Measurements from ENCODE around the gene SPDL1. TPM values are rescaled to one million over a fixed set of nuclear protein-coding genes. Genes with fewer than 3 reads are reported as not detected.

SPDL1 gene
- total and polyA plus RNA-seq, 2 of the 8 experiments (the other 6 are each of a cell fraction or from before 2014, with no cell fraction given), result 16.9 to 44.5 TPM

- no peak for DNase-seq (ENCODE audit: low read depth in 1 of 2, low spot score in 2 of 2)
- H4K5ac ChIP-seq (ENCODE audit: insufficient read length, low read depth, low read length), result no peak overlapping the region
- H3K9ac ChIP-seq (replicated peaks in 1 of 4; ENCODE audit: extremely low read depth in 1 of 4, low read depth in 3 of 4, low read length in 3 of 4), result no peak overlapping the region
- H2AK5ac ChIP-seq (ENCODE audit: low read depth, low read length), result no peak overlapping the region
- no peak overlapping the region for H4K91ac ChIP-seq (replicated peaks; ENCODE audit: insufficient read length, low read length)
- H4K20me1 ChIP-seq (replicated peaks in 1 of 2; ENCODE audit: control insufficient read depth in 1 of 2, insufficient read depth in 2 of 2, low read length in 2 of 2), result no peaks in the 10 kb centered on the region
- H3K9me3 ChIP-seq (ENCODE audit: insufficient read depth in 2 of 2, low read depth in 1 of 2, low read length in 1 of 2), result no peaks in the 10 kb centered on the region
- H3K14ac ChIP-seq (ENCODE audit: insufficient read length), result no peak overlapping the region
- no peaks in the 10 kb centered on the region for H3K36me3 ChIP-seq (ENCODE audit: control insufficient read depth in 2 of 4, insufficient read depth in 4 of 4, low read length in 3 of 4)
- no peaks in the 10 kb centered on the region for H3K23me2 ChIP-seq (ENCODE audit: low read depth, low read length)
- no peak overlapping the region for H2AFZ ChIP-seq (ENCODE audit: low read length)
- H3K4ac ChIP-seq (replicated peaks; ENCODE audit: insufficient read length, low read depth, low read length), result no peak overlapping the region
- H3K27ac ChIP-seq (ENCODE audit: low read depth, low read length), result no peak overlapping the region
- H3K79me1 ChIP-seq (ENCODE audit: low read depth, low read length), result no peaks in the 10 kb centered on the region
- no peak overlapping the region for H2BK120ac ChIP-seq (replicated peaks; ENCODE audit: low read depth, low read length)
- TF ChIP-seq KDM5A (IDR thresholded peaks at IDR 0.05; ENCODE audit: low read length) (no peak), CREB1 (IDR thresholded peaks at IDR 0.05) (no peak)
- ChIA-PET CTCF (ENCODE audit: partially characterized antibody) (interaction anchor here (0.7 to 1.1 kb wide), 2 partner anchors 22 to 843 kb away, joined by 3 to 8 read pairs; partner anchors contain the start of gene KCNMB1), POLR2A (ENCODE audit: partially characterized antibody) (interaction anchor here (0.6 kb wide), 1 partner anchor 14 kb away, joined by 3 read pairs; no protein-coding TSS in a partner anchor)
- H3K27me3 ChIP-seq (replicated peaks in 1 of 4; ENCODE audit: control insufficient read depth in 3 of 4, extremely low read depth in 1 of 4, insufficient read depth in 3 of 4, low read length in 3 of 4), result no peaks in the 10 kb centered on the region
- WGBS, 2 experiments (ENCODE audit: extremely low coverage in 1 of 2, insufficient coverage in 1 of 2, insufficient read length in 1 of 2, insufficient replicate concordance in 2 of 2, low coverage in 1 of 2, low lambda C conversion rate in 2 of 2, missing lambda C conversion rate in 1 of 2), result 100% methylated on average over 1 of the region's 1 CpG; no CpG with 5 or more reads in 1 of the 2 experiments
- no peak overlapping the region for H2BK20ac ChIP-seq (ENCODE audit: low read length)
- no peak overlapping the region for H3K4me3 ChIP-seq (ENCODE audit: extremely low read depth in 1 of 4, insufficient read depth in 2 of 4, low read depth in 3 of 4, low read length in 4 of 4)
- no peaks in the 10 kb centered on the region for H3K4me1 ChIP-seq (replicated peaks in 1 of 4; ENCODE audit: control insufficient read depth in 3 of 4, insufficient read depth in 4 of 4, low read length in 3 of 4)
- no peak overlapping the region for H3K18ac ChIP-seq (ENCODE audit: extremely low read depth, low read length)
- H2BK15ac ChIP-seq (ENCODE audit: low read length), result no peak overlapping the region
- no peak overlapping the region for H3K4me2 ChIP-seq (ENCODE audit: insufficient read depth in 1 of 2, low read depth in 2 of 2, low read length in 2 of 2)
- H2BK5ac ChIP-seq (ENCODE audit: low read depth, low read length), result no peak overlapping the region
- FAIRE-seq, result no peak
- no peak overlapping the region for H3K23ac ChIP-seq (ENCODE audit: insufficient read length)
- no peak overlapping the region for H3K56ac ChIP-seq (replicated peaks; ENCODE audit: insufficient read length, low read depth, low read length)
- no peak overlapping the region for H4K8ac ChIP-seq (ENCODE audit: extremely low read depth, insufficient read depth, low read length)
- H2BK12ac ChIP-seq (ENCODE audit: low read depth, low read length), result no peak overlapping the region
- no peaks in the 10 kb centered on the region for H3K79me2 ChIP-seq (ENCODE audit: control insufficient read depth in 1 of 2, insufficient read depth in 2 of 2, low read length in 2 of 2)
Measured at GRCh38 chr5:169545762-169546161, 37.8 kb upstream of the SPDL1 start.
